H1 (cell line): ENCODE measurements around the gene CHD2. TPM values are rescaled to one million over a fixed set of nuclear protein-coding genes. Genes with fewer than 3 reads are reported as not detected.

Experiments
- CTCF ChIA-PET: fragments of 300-600 bp; sonication (Branson Sonifier 250); formaldehyde crosslinking; loops from one replicate; lab custom pipeline; 2021; ENCODE audit not compliant: partially characterized antibody; lab: Charles Lee
- POLR2A ChIA-PET: fragments of 300-600 bp; sonication (Branson Sonifier 250); formaldehyde crosslinking; loops from one replicate; lab custom pipeline; 2021; ENCODE audit warnings: inconsistent platforms; ENCODE audit not compliant: partially characterized antibody; lab: Charles Lee
- DNase-seq, 2 experiments: peaks; one replicate each; pipeline versions ENCODE4 v3.0.0 to v3.0.0-alpha.2; 2010 to 2022; ENCODE audit warnings: low spot score in 2 of 2, low read depth in 1 of 2, mixed read lengths in 1 of 2
- FAIRE-seq: peaks from 2 replicates; lab custom pipeline; 2011; peaks lifted over from hg19 to GRCh38; lab: Jason Lieb, UNC
- H2AFZ ChIP-seq: 2 replicates; pipeline ENCODE4 v1.8.1; 2012; ENCODE audit warnings: low read length, inconsistent platforms
- H2AK5ac ChIP-seq: 2 replicates; pipeline ENCODE4 v1.6.1; 2013; ENCODE audit warnings: low read depth, low read length
- H2BK120ac ChIP-seq: replicated peaks from 2 replicates; pipeline ENCODE3; 2013; ENCODE audit warnings: low read depth, low read length, inconsistent platforms
- H2BK12ac ChIP-seq: 2 replicates; pipeline ENCODE4 v1.6.1; 2013; ENCODE audit warnings: low read depth, low read length
- H2BK15ac ChIP-seq: 2 replicates; pipeline ENCODE4 v1.6.1; 2013; ENCODE audit warnings: low read length
- H2BK20ac ChIP-seq: 2 replicates; pipeline ENCODE4 v1.6.1; 2013; ENCODE audit warnings: low read length
- H2BK5ac ChIP-seq: 2 replicates; pipeline ENCODE4 v1.6.1; 2013; ENCODE audit warnings: low read depth, low read length
- H3K14ac ChIP-seq: 2 replicates; pipeline ENCODE4 v1.6.1; 2013; ENCODE audit warnings: inconsistent platforms; ENCODE audit not compliant: insufficient read length
- H3K18ac ChIP-seq: 2 replicates; pipeline ENCODE4 v1.6.1; 2013; ENCODE audit warnings: low read length; ENCODE audit errors: extremely low read depth
- H3K23ac ChIP-seq: 2 replicates; pipeline ENCODE4 v1.6.1; 2013; ENCODE audit warnings: inconsistent platforms; ENCODE audit not compliant: insufficient read length
- H3K23me2 ChIP-seq: 2 replicates; pipeline ENCODE4 v1.6.1; 2013; ENCODE audit warnings: low read depth, low read length
- H3K27ac ChIP-seq: 2 replicates; pipeline ENCODE4 v1.6.1; 2011; ENCODE audit warnings: low read depth, low read length, inconsistent platforms
- H3K27me3 ChIP-seq, 4 experiments: replicated peaks in 1 of 4; 1 replicate in 1 of 4; 2 replicates in 3 of 4; pipeline versions ENCODE4 v1.6.1 to v1.8.1; 2011 to 2013; ENCODE audit warnings: low read length in 3 of 4, mild to moderate bottlenecking in 3 of 4, inconsistent platforms in 2 of 4, mixed read lengths in 2 of 4, moderate library complexity in 1 of 4; ENCODE audit not compliant: control insufficient read depth in 3 of 4, insufficient read depth in 3 of 4; ENCODE audit errors: extremely low read depth in 1 of 4
- H3K36me3 ChIP-seq, 4 experiments: 2 replicates each; pipeline versions ENCODE4 v1.6.1 to v1.8.1; 2011 to 2013; ENCODE audit warnings: mild to moderate bottlenecking in 4 of 4, low read length in 3 of 4, moderate library complexity in 2 of 4, control low read depth in 1 of 4, inconsistent platforms in 1 of 4; ENCODE audit not compliant: insufficient read depth in 4 of 4, control insufficient read depth in 2 of 4
- H3K4ac ChIP-seq: replicated peaks from 2 replicates; pipeline ENCODE3; 2013; ENCODE audit warnings: low read length, low read depth, mixed read lengths, inconsistent platforms; ENCODE audit not compliant: insufficient read length
- H3K4me1 ChIP-seq, 4 experiments: replicated peaks in 1 of 4; 1 replicate in 1 of 4; 2 replicates in 3 of 4; pipeline versions ENCODE4 v1.6.1 to v1.8.1; 2011 to 2013; ENCODE audit warnings: low read length in 3 of 4, inconsistent platforms in 2 of 4, mixed read lengths in 1 of 4; ENCODE audit not compliant: insufficient read depth in 4 of 4, control insufficient read depth in 3 of 4
- H3K4me2 ChIP-seq, 2 experiments: 2 replicates each; pipeline versions ENCODE4 v1.6.1 to v1.8.1; 2011 to 2013; ENCODE audit warnings: low read depth in 2 of 2, low read length in 2 of 2, control low read depth in 1 of 2, inconsistent platforms in 1 of 2, mild to moderate bottlenecking in 1 of 2; ENCODE audit not compliant: insufficient read depth in 1 of 2
- H3K4me3 ChIP-seq, 4 experiments: fragments of 200-600, 300-600 bp in 1 of 4; sonication (generic), shearing (Covaris generic), sonication (Bioruptor Twin) in 1 of 4; 2 replicates each; pipeline versions ENCODE4 v1.5.1 to v1.8.1; 2011 to 2016; ENCODE audit warnings: low read length in 4 of 4, low read depth in 3 of 4, control low read depth in 2 of 4, inconsistent platforms in 2 of 4, mild to moderate bottlenecking in 2 of 4, mixed read lengths in 1 of 4, moderate library complexity in 1 of 4; ENCODE audit not compliant: insufficient read depth in 2 of 4; ENCODE audit errors: extremely low read depth in 1 of 4
- H3K56ac ChIP-seq: replicated peaks from 2 replicates; pipeline ENCODE3; 2013; ENCODE audit warnings: low read depth, mild to moderate bottlenecking, mixed read lengths, low read length, inconsistent platforms; ENCODE audit not compliant: insufficient read length
- H3K79me1 ChIP-seq: 2 replicates; pipeline ENCODE4 v1.6.1; 2013; ENCODE audit warnings: low read depth, low read length, control low read depth
- H3K79me2 ChIP-seq, 2 experiments: 2 replicates each; pipeline versions ENCODE4 v1.6.1 to v1.8.1; 2012 to 2013; ENCODE audit warnings: low read length in 2 of 2, mild to moderate bottlenecking in 2 of 2, inconsistent platforms in 1 of 2; ENCODE audit not compliant: insufficient read depth in 2 of 2, control insufficient read depth in 1 of 2
- H3K9ac ChIP-seq, 4 experiments: replicated peaks in 1 of 4; 1 replicate in 1 of 4; 2 replicates in 3 of 4; pipeline versions ENCODE4 v1.6.1 to v1.8.1; 2011 to 2013; ENCODE audit warnings: low read depth in 3 of 4, low read length in 3 of 4, control low read depth in 2 of 4, mild to moderate bottlenecking in 2 of 4, moderate library complexity in 2 of 4, inconsistent platforms in 1 of 4; ENCODE audit errors: extremely low read depth in 1 of 4
- H3K9me3 ChIP-seq, 2 experiments: 2 replicates each; pipeline versions ENCODE4 v1.6.1 to v1.8.1; 2012 to 2013; ENCODE audit warnings: mild to moderate bottlenecking in 2 of 2, moderate library complexity in 2 of 2, control low read depth in 1 of 2, inconsistent platforms in 1 of 2, low read depth in 1 of 2, low read length in 1 of 2, mixed read lengths in 1 of 2; ENCODE audit not compliant: insufficient read depth in 2 of 2
- H4K20me1 ChIP-seq, 2 experiments: replicated peaks in 1 of 2; 2 replicates each; pipeline versions ENCODE3 to v1.8.1; 2011 to 2013; ENCODE audit warnings: inconsistent platforms in 2 of 2, low read length in 2 of 2, mild to moderate bottlenecking in 1 of 2; ENCODE audit not compliant: insufficient read depth in 2 of 2, control insufficient read depth in 1 of 2
- H4K5ac ChIP-seq: 2 replicates; pipeline ENCODE4 v1.6.1; 2013; ENCODE audit warnings: low read length, low read depth, mixed read lengths, inconsistent platforms; ENCODE audit not compliant: insufficient read length
- H4K8ac ChIP-seq: 2 replicates; pipeline ENCODE4 v1.8.0; 2013; ENCODE audit warnings: mild to moderate bottlenecking, moderate library complexity, low read length, inconsistent platforms; ENCODE audit not compliant: insufficient read depth; ENCODE audit errors: extremely low read depth
- H4K91ac ChIP-seq: replicated peaks from 2 replicates; pipeline ENCODE3; 2013; ENCODE audit warnings: low read length, mixed read lengths, inconsistent platforms; ENCODE audit not compliant: insufficient read length
- WGBS, 2 experiments: shearing (Covaris generic) in 1 of 2; methylation state at CpG; one replicate each; pipeline versions ENCODE4 v1.1.6 to v1.1.7; 2013 to 2015; ENCODE audit warnings: low lambda C conversion rate in 2 of 2, mixed read lengths in 2 of 2, inconsistent platforms in 1 of 2, low coverage in 1 of 2, missing lambda C conversion rate in 1 of 2; ENCODE audit not compliant: insufficient replicate concordance in 2 of 2, insufficient coverage in 1 of 2, insufficient read length in 1 of 2; ENCODE audit errors: extremely low coverage in 1 of 2, missing lambda C conversion rate in 1 of 2; 5-methylcytosine and 5-hydroxymethylcytosine counted together
- polyA plus RNA-seq, 7 experiments: library from polyadenylated mRNA; depleted of rRNA in 3 of 7; stranded (reverse) in 5 of 7; unstranded in 2 of 7; fragments of >200 nt in 5 of 7; fragments of 200-250 nt in 2 of 7; gene quantifications; 1 replicate in 5 of 7; 2 replicates in 1 of 7; 4 replicates in 1 of 7; pipeline versions ENCODE4 v1.2.1 to v1.2.3, GENCODE V29; 2011 to 2013; ENCODE audit warnings: missing spikeins in 2 of 7, mixed read lengths in 2 of 7
- total RNA-seq: library from RNA; stranded (reverse); fragmentation: NEBNext Ultra II Directional; extraction: Animal tissue kit (Norgen Biotek cat#: 25700); gene quantifications from 2 replicates; pipeline ENCODE4 v1.2.1, GENCODE V29; 2021

The CHD2 gene
- total and polyA plus RNA-seq, 2 of the 8 experiments (the other 6 are each of a cell fraction or from before 2014, with no cell fraction given) = 28.8 to 70.0 TPM

DNA sequence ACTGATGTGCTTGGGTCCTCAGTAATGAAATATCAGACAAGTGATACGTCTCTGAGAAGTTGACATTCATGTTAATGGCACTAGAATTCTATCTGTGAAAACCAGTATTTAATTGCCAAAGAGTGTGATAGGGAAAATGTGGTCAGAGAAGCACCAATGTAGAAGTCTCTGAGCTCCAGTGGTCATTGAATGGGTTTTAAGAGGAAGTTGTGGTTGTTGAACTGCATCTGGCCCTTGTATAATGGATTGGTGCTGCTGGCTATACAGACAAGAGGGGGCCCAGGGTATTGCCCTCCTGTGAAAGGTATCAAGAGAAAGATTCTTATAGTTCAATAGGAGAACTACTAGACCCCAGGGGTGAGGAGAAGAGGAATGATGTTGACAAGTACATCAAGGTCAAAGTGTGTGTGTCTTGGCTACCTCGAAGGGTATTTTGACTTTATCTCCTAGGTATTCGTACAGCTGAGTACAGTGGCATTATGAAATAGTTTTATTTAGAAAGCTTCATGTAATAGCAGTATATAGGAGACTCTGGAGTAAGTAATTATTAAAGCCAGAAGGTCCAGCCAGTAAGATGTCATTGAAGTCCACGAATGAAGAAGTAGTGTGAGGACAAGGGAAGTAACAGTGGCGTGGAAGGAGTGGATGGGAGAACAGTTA is 47.1 kb downstream of the CHD2 start:
- POLR2A ChIA-PET = no interaction called here
- FAIRE-seq = no peak
- no peak overlapping the region for H3K4me3 ChIP-seq

More for the DNA sequence above, 47.1 kb downstream of the CHD2 start:
- H3K27me3 ChIP-seq = no peaks in the 10 kb centered on the region
- H4K91ac ChIP-seq = no peak overlapping the region
- no peak overlapping the region for H3K4me2 ChIP-seq
- no peak overlapping the region for H3K56ac ChIP-seq
- H3K79me1 ChIP-seq = no peaks in the 10 kb centered on the region
- H4K5ac ChIP-seq = no peak overlapping the region
- H2BK120ac ChIP-seq = no peak overlapping the region
- no peak overlapping the region for H3K18ac ChIP-seq
- H3K27ac ChIP-seq = no peak overlapping the region
- H3K4ac ChIP-seq = no peak overlapping the region
- WGBS, 2 experiments = 94% methylated on average over 5 of the region's 5 CpGs; no CpG with 5 or more reads in 1 of the 2 experiments
- no peak overlapping the region for H3K14ac ChIP-seq
- no peaks in the 10 kb centered on the region for H3K23me2 ChIP-seq
- no peak overlapping the region for H2AFZ ChIP-seq
- H3K9me3 ChIP-seq = no peaks in the 10 kb centered on the region
- H3K4me1 ChIP-seq = peaks cover 0 to 2% (median 0%) of the 10 kb centered on the region in 4 experiments; a peak in 3 of 7 replicates
- CTCF ChIA-PET = interaction anchor here (1.3 kb wide), 1 partner anchor 9 kb away, joined by 4 read pairs; no protein-coding TSS in a partner anchor
- H3K9ac ChIP-seq = no peak overlapping the region
- H3K23ac ChIP-seq = no peak overlapping the region
- peaks cover 0 to 6% of the 10 kb centered on the region in 2 experiments; a peak in 1 of 4 replicates for H3K79me2 ChIP-seq
- H4K8ac ChIP-seq = no peak overlapping the region
- H2AK5ac ChIP-seq = no peak overlapping the region
- no peaks in the 10 kb centered on the region for H4K20me1 ChIP-seq
- H2BK15ac ChIP-seq = no peak overlapping the region
- H2BK20ac ChIP-seq = no peak overlapping the region
- H3K36me3 ChIP-seq = peaks cover 39 to 99% (median 61%) of the 10 kb centered on the region in 4 experiments
- no peak overlapping the region for H2BK12ac ChIP-seq
- no peak overlapping the region for H2BK5ac ChIP-seq
- DNase-seq = no peak
